ENCODE measurements around the gene SNX15.

DNA sequence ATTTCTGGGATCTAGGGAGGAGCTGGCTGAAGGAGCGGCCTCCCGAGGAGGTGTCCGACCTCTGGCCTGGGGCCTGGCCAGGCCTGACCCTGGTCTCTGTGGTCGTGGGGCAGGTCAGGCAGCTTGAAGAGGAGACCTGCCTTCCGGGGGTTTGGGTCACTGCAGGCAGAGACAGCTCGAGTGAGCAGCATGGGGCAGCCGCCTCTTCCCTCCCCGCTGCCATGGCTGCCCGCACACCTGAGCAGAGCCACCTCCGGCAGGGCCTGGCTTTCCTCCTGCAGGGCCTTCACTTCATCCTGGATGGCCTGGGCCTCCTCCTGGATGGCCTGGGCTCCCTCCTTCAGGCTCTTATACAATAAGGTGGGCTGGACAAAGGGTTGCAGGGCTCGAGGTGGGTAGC is 39.1 kb downstream of the SNX15 start:
- TF ChIP-seq, protein P1, sequence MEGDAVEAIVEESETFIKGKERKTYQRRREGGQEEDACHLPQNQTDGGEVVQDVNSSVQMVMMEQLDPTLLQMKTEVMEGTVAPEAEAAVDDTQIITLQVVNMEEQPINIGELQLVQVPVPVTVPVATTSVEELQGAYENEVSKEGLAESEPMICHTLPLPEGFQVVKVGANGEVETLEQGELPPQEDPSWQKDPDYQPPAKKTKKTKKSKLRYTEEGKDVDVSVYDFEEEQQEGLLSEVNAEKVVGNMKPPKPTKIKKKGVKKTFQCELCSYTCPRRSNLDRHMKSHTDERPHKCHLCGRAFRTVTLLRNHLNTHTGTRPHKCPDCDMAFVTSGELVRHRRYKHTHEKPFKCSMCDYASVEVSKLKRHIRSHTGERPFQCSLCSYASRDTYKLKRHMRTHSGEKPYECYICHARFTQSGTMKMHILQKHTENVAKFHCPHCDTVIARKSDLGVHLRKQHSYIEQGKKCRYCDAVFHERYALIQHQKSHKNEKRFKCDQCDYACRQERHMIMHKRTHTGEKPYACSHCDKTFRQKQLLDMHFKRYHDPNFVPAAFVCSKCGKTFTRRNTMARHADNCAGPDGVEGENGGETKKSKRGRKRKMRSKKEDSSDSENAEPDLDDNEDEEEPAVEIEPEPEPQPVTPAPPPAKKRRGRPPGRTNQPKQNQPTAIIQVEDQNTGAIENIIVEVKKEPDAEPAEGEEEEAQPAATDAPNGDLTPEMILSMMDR (IDR thresholded peaks at IDR 0.05; ENCODE audit: low read depth, low read length) = no peak
- TF ChIP-seq POLR2A (IDR thresholded peaks at IDR 0.05; ENCODE audit: extremely low read depth, insufficient read length) = no peak
